A673 (cell line): ENCODE data around the gene MAPK8. TPM values are rescaled to one million over a fixed set of nuclear protein-coding genes. Genes with fewer than 3 reads are reported as not detected.

Source experiments
- Bru-seq: library from RNA; stranded (reverse); fragments of 400-500 nt; gene quantifications from one replicate; lab custom pipeline; 2021; lab: Mats Ljungman, UMichigan
- BruChase-seq, 2 experiments: library from RNA; stranded (reverse); fragments of 400-500 nt; gene quantifications; one replicate each; lab custom pipeline; 2021; lab: Mats Ljungman, UMichigan
- BruUV-seq: library from RNA; stranded (reverse); fragments of 400-500 nt; replicated peaks from 2 replicates; lab custom pipeline; 2021; lab: Mats Ljungman, UMichigan
- CTCF ChIA-PET: fragments of 300-600 bp; sonication (Branson Sonifier 250); formaldehyde crosslinking; loops from one replicate; lab custom pipeline; 2022; ENCODE audit warnings: antibody characterized with exemption; lab: Charles Lee
- POLR2A ChIA-PET: fragments of 300-600 bp; sonication (Branson Sonifier 250); formaldehyde crosslinking; loops from one replicate; lab custom pipeline; 2022; ENCODE audit warnings: antibody characterized with exemption; ENCODE audit not compliant: low non-redundant PET; lab: Charles Lee
- DNase-seq: peaks from one replicate; pipeline ENCODE4 v3.0.0-alpha.2; 2015; ENCODE audit warnings: low spot score
- H3K27ac ChIP-seq: fragments of 200-600 bp; sonication (generic); 2 replicates; pipeline ENCODE4 v1.5.1; 2016; ENCODE audit warnings: mixed run types, low read depth, mild to moderate bottlenecking, mixed read lengths, antibody characterized with exemption, low read length; ENCODE audit not compliant: poor library complexity, severe bottlenecking
- H3K27me3 ChIP-seq: fragments of 200-600 bp; sonication (generic); replicated peaks from 2 replicates; pipeline ENCODE4 v1.6.1; 2017; ENCODE audit warnings: mixed run types, low read depth, mild to moderate bottlenecking, mixed read lengths, antibody characterized with exemption, low read length; ENCODE audit not compliant: insufficient read depth, poor library complexity
- H3K36me3 ChIP-seq: fragments of 200-600 bp; sonication (generic); 2 replicates; pipeline ENCODE4 v1.6.1; 2016; ENCODE audit warnings: mixed run types, mild to moderate bottlenecking, mixed read lengths, antibody characterized with exemption, low read length; ENCODE audit not compliant: insufficient read depth, poor library complexity, severe bottlenecking
- H3K4me1 ChIP-seq: fragments of 200-600 bp; sonication (generic); 2 replicates; pipeline ENCODE4 v1.6.1; 2017; ENCODE audit warnings: mixed run types, mild to moderate bottlenecking, mixed read lengths, antibody characterized with exemption, low read length; ENCODE audit not compliant: insufficient read depth, poor library complexity, severe bottlenecking
- H3K4me3 ChIP-seq: fragments of 200-600 bp; sonication (generic); 2 replicates; pipeline ENCODE4 v1.5.1; 2016; ENCODE audit warnings: low read depth, mixed run types, mild to moderate bottlenecking, mixed read lengths, low read length; ENCODE audit not compliant: poor library complexity, severe bottlenecking
- H3K9me3 ChIP-seq: fragments of 200-600 bp; sonication (generic); 2 replicates; pipeline ENCODE4 v1.6.1; 2016; ENCODE audit warnings: mixed run types, low read depth, mild to moderate bottlenecking, mixed read lengths, antibody characterized with exemption, low read length; ENCODE audit not compliant: poor library complexity, severe bottlenecking
- CTCF ChIP-seq: fragments of 300-800, 200-600 bp; sonication (generic); conservative IDR thresholded peaks from 2 replicates; pipeline ENCODE4 v1.5.1; 2017; ENCODE audit warnings: low read depth, mild to moderate bottlenecking, antibody characterized with exemption, low read length, moderate library complexity, mixed read lengths
- EZH2 ChIP-seq: fragments of 200-600 bp; sonication (generic); IDR thresholded peaks from 2 replicates; pipeline ENCODE4 v1.6.1; 2017; ENCODE audit warnings: borderline replicate concordance, low read depth, mild to moderate bottlenecking, mixed read lengths, antibody characterized with exemption, low read length; ENCODE audit not compliant: poor library complexity, severe bottlenecking
- intact Hi-C: fragments of 100-400 bp; cut with micrococcal nuclease; formaldehyde crosslinking; loops from one replicate; pipeline ENCODE4 v1.10.0; 2022; ENCODE audit not compliant: unreplicated experiment
- long read RNA-seq: library from polyadenylated mRNA; stranded (forward); transcript quantifications from one replicate; pipeline ENCODE4 v2.0.0, GENCODE V29; 2022
- total RNA-seq: library from RNA; stranded (reverse); gene quantifications from 2 replicates; pipeline ENCODE4 v1.2.3, GENCODE V29; 2021

Gene MAPK8
- 50.3 and 52.0 TPM in 2 replicates for total RNA-seq
- percentile 88 among the genes with signal in this experiment for Bru-seq, nascent RNA
- percentile 86 among the genes with signal in this experiment for BruChase-seq, experiment 1, labeled RNA remaining after a 2-hour chase
- percentile 74 among the genes with signal in this experiment for BruChase-seq, experiment 2, labeled RNA remaining after a 6-hour chase
- long read RNA-seq, full-length matches to known transcripts = 2 of 14 reads
- long read RNA-seq, partial matches to known transcripts = 1 of 14 reads
- long read RNA-seq, other reads (novel, unspliced or antisense) = 11 of 14 reads

GRCh38 chr10:48306265-48306869 lies at the start of gene MAPK8:
Gene MAPK8, plus strand, starts transcription at chr10:48306677. Its CDS starts 94,984 bp downstream, at chr10:48401661.
- DNase-seq = peak; percentile 93
- CTCF ChIA-PET = no interaction called here
- no peaks in the 10 kb centered on the region for H3K36me3 ChIP-seq
- H3K27ac ChIP-seq = peak within 1 kb of the TSS; percentile 87
- TF ChIP-seq EZH2 (no peak), CTCF (no peak)
- BruUV-seq = no TSS peak
- POLR2A ChIA-PET = no interaction called here
- H3K27me3 ChIP-seq = no peaks in the 10 kb centered on the region
- H3K4me1 ChIP-seq = peaks cover 13% of the 10 kb centered on the region
- no peaks in the 10 kb centered on the region for H3K9me3 ChIP-seq
- intact Hi-C loops = loop anchor here (10.0 kb wide), 1 partner anchor 78 kb away; no protein-coding TSS in a partner anchor
- peak within 1 kb of the TSS; percentile 88 for H3K4me3 ChIP-seq

GRCh38 chr10:48257407-48257961 lies 49.0 kb upstream of the MAPK8 start:
- H3K36me3 ChIP-seq = no peaks in the 10 kb centered on the region
- DNase-seq = no peak
- no peaks in the 10 kb centered on the region for H3K9me3 ChIP-seq
- intact Hi-C loops = loop anchor here (1.0 kb wide), 1 partner anchor 24 kb away; no protein-coding TSS in a partner anchor
- TF ChIP-seq EZH2 (no peak), CTCF (no peak)
- no TSS peak for BruUV-seq
- H3K4me3 ChIP-seq = no peak overlapping the region
- POLR2A ChIA-PET = no interaction called here
- peaks cover 8% of the 10 kb centered on the region for H3K4me1 ChIP-seq
- CTCF ChIA-PET = no interaction called here
- H3K27me3 ChIP-seq = no peaks in the 10 kb centered on the region
- no peak overlapping the region for H3K27ac ChIP-seq

GRCh38 chr10:48258105-48258504 lies 48.4 kb upstream of the MAPK8 start:
- CTCF ChIA-PET = no interaction called here
- intact Hi-C loops = no loop called here
- DNase-seq = no peak

More at GRCh38 chr10:48258105-48258504, 48.4 kb upstream of the MAPK8 start:
- H3K9me3 ChIP-seq = no peaks in the 10 kb centered on the region
- BruUV-seq = no TSS peak
- H3K27me3 ChIP-seq = no peaks in the 10 kb centered on the region
- no peak overlapping the region for H3K4me3 ChIP-seq
- H3K36me3 ChIP-seq = no peaks in the 10 kb centered on the region
- H3K27ac ChIP-seq = no peak overlapping the region
- POLR2A ChIA-PET = interaction anchor here (0.5 kb wide), 1 partner anchor 913 kb away, joined by 4 read pairs; no protein-coding TSS in a partner anchor
- H3K4me1 ChIP-seq = peaks cover 7% of the 10 kb centered on the region
- no peak for TF ChIP-seq EZH2
- TF ChIP-seq CTCF = no peak
